ENCODE data around the gene EIF4E1B.

The EIF4E1B gene

GRCh38 chr5:176612008-176612407 is 18.5 kb upstream of the EIF4E1B start:
- Histone ChIP-seq H3K9me3 (ENCODE audit: control insufficient read depth, insufficient read depth, low read length) (no peaks in the 10 kb centered on the region), H3K27ac (ENCODE audit: low read depth, low read length) (no peak overlapping the region), H3F3A (ENCODE audit: control insufficient read depth, insufficient read depth) (peaks cover 4% of the 10 kb centered on the region; the same call in 1 of the 2 replicates), H3K27me3 (ENCODE audit: control insufficient read depth, low read length) (peaks cover 28% of the 10 kb centered on the region), H3K4me1 (ENCODE audit: control insufficient read depth, low read length) (peaks cover 14% of the 10 kb centered on the region), H3K36me3 (ENCODE audit: control insufficient read depth, low read length) (no peaks in the 10 kb centered on the region; the same call in 1 of the 2 replicates), H3K4me2 (ENCODE audit: low read length) (no peak overlapping the region), H3K79me2 (ENCODE audit: control insufficient read depth, low read length) (peaks cover 20% of the 10 kb centered on the region), H3K4me3 (ENCODE audit: low read length) (no peak overlapping the region), H3K9me2 (replicated peaks; ENCODE audit: control insufficient read depth, low read length) (no peaks in the 10 kb centered on the region), H4K20me1 (ENCODE audit: control insufficient read depth, insufficient read depth, low read depth, low read length) (peaks cover 8% of the 10 kb centered on the region)
- no peak for TF ChIP-seq CTCF (IDR thresholded peaks at IDR 0.05; ENCODE audit: low read depth, low read length, poor library complexity, severe bottlenecking)
- TF ChIP-seq EZH2phosphoT487 (IDR thresholded peaks at IDR 0.05; ENCODE audit: borderline replicate concordance, low read length), result no peak

- no peaks in the 10 kb centered on the region for H3K9me3 ChIP-seq (ENCODE audit: control insufficient read depth, insufficient read depth, low read length)
- H3F3A ChIP-seq (ENCODE audit: control insufficient read depth, insufficient read depth), result peaks cover 4% of the 10 kb centered on the region; the same call in 1 of the 2 replicates
- no peaks in the 10 kb centered on the region for H3K9me2 ChIP-seq (replicated peaks; ENCODE audit: control insufficient read depth, low read length)
- H3K27ac ChIP-seq (ENCODE audit: low read depth, low read length), result no peak overlapping the region
- H3K79me2 ChIP-seq (ENCODE audit: control insufficient read depth, low read length), result peaks cover 16% of the 10 kb centered on the region
- H3K4me3 ChIP-seq (ENCODE audit: low read length), result no peak overlapping the region
- no peak overlapping the region for H3K4me2 ChIP-seq (ENCODE audit: low read length)
- H4K20me1 ChIP-seq (ENCODE audit: control insufficient read depth, insufficient read depth, low read depth, low read length), result peaks cover 8% of the 10 kb centered on the region
- TF ChIP-seq EZH2phosphoT487 (IDR thresholded peaks at IDR 0.05; ENCODE audit: borderline replicate concordance, low read length), result no peak
- TF ChIP-seq CTCF (IDR thresholded peaks at IDR 0.05; ENCODE audit: low read depth, low read length, poor library complexity, severe bottlenecking), result no peak
- H3K4me1 ChIP-seq (ENCODE audit: control insufficient read depth, low read length), result peaks cover 14% of the 10 kb centered on the region
- peaks cover 30% of the 10 kb centered on the region for H3K27me3 ChIP-seq (ENCODE audit: control insufficient read depth, low read length)
- H3K36me3 ChIP-seq (ENCODE audit: control insufficient read depth, low read length), result no peaks in the 10 kb centered on the region; the same call in 1 of the 2 replicates
These were observed 17.6 kb upstream of the EIF4E1B start for GRCh38 chr5:176612855-176613254.

GRCh38 chr5:176614805-176615478 is 15.5 kb upstream of the EIF4E1B start:
- no peak for TF ChIP-seq EZH2phosphoT487 (IDR thresholded peaks at IDR 0.05; ENCODE audit: borderline replicate concordance, low read length)
- TF ChIP-seq CTCF (IDR thresholded peaks at IDR 0.05; ENCODE audit: low read depth, low read length, poor library complexity, severe bottlenecking), result no peak
- H3K4me2 ChIP-seq (ENCODE audit: low read length), result no peak overlapping the region
- peaks cover 34% of the 10 kb centered on the region for H3K27me3 ChIP-seq (ENCODE audit: control insufficient read depth, low read length)
- H3K9me3 ChIP-seq (ENCODE audit: control insufficient read depth, insufficient read depth, low read length), result no peaks in the 10 kb centered on the region
- peaks cover 4% of the 10 kb centered on the region; the same call in 1 of the 2 replicates for H3F3A ChIP-seq (ENCODE audit: control insufficient read depth, insufficient read depth)
- no peaks in the 10 kb centered on the region for H3K9me2 ChIP-seq (replicated peaks; ENCODE audit: control insufficient read depth, low read length)
- H3K79me2 ChIP-seq (ENCODE audit: control insufficient read depth, low read length), result no peaks in the 10 kb centered on the region
- H4K20me1 ChIP-seq (ENCODE audit: control insufficient read depth, insufficient read depth, low read depth, low read length), result no peaks in the 10 kb centered on the region; the same call in 1 of the 2 replicates
- H3K4me1 ChIP-seq (ENCODE audit: control insufficient read depth, low read length), result peaks cover 4% of the 10 kb centered on the region; the same call in 1 of the 2 replicates
- no peak overlapping the region for H3K27ac ChIP-seq (ENCODE audit: low read depth, low read length)
- H3K36me3 ChIP-seq (ENCODE audit: control insufficient read depth, low read length), result no peaks in the 10 kb centered on the region
- H3K4me3 ChIP-seq (ENCODE audit: low read length), result no peak overlapping the region

Measured in DOHH2 (cell line).